GM19395 (cell line): ENCODE data around the gene HOXA3.

ENCODE experiments used
- ATAC-seq: cut with Tn5 transposase; IDR thresholded peaks from one replicate; pipeline ENCODE4 v1.9.1; 2021; ENCODE audit warnings: mild to moderate bottlenecking, moderate library complexity; ENCODE audit not compliant: unreplicated experiment

Gene HOXA3

DNA sequence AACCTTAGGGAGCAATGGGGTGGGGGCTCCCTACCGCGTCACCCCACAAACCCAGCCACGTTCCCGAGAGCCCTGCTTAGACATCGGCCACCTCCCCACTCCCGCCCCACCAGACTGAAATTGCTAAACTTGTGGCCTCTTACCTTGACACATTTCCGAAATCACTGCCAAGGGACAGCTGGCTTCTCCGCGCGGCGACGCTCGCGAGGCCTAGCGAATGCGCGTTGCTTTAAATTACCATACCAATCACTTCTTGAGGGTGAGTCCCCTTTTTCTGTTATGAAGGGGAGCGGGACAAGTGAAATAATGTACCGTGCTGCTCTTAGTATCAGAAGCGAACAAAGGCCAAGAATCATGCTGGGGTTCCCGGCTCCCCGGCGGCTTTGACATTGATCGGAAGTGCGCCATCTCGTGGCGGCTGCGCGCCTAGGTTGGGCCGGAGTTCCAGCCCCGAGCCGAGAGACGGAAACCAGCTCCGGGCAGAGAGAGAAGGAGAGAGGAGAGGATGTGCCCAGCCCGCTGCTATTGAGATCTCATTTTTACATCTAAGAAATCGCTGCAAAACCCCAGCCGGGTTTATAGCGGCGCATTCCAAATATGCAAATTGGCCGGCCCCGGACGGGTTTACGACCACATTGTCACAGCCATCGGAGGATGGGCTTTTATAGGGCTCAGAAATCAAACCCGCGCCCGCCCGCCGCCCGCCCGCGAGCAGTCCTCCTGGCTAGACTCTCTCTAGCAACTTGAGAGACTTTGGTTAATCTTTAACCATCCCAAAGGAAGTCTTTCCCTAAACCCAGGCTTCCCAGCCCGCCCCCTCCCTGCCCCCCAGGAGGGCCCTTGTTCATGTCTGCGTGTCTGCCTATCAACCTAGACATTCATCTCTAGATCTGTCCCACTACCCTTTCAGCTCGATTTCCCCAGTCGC, 27.4 kb upstream of the HOXA3 start:
- ATAC-seq, result no peak

DNA sequence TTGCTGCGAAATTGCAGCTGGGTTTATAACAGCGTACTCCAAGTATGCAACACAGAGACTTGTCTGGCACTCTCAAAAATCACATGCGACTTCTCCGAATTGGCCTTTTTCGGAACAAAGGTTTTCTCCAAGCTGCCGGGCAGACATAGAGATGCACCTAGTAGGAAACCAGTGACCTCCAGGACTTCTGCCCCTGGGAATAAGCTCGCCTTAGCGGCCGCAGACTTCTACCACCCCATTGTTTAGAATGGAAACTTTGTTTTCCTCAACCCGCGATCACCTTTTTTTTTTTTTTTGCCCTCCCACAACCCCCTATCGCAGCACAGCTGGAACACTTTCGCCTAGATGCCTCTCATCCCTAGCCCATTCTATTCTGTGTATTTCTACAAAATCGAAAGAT, 26.6 kb upstream of the HOXA3 start:
- no peak for ATAC-seq

DNA sequence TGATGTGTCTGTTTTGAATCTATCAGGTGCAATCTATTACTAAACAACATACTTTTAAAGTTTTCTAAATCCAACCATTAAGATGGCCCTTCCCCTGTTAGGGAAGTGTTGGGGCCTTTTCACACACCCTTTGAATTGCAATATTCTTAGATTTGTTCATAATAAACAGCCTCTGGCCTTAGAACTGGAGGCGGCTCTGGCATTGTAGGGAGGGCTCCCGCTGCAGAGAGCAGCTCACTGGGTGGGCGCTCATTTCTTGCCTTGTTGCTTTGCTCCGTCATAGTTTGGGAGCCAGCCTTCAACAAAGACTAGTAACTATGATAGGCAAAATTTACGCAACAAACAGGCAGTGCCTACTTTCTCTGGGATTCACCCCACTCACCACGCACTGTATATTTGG, 26.0 kb upstream of the HOXA3 start:
- no peak for ATAC-seq

DNA sequence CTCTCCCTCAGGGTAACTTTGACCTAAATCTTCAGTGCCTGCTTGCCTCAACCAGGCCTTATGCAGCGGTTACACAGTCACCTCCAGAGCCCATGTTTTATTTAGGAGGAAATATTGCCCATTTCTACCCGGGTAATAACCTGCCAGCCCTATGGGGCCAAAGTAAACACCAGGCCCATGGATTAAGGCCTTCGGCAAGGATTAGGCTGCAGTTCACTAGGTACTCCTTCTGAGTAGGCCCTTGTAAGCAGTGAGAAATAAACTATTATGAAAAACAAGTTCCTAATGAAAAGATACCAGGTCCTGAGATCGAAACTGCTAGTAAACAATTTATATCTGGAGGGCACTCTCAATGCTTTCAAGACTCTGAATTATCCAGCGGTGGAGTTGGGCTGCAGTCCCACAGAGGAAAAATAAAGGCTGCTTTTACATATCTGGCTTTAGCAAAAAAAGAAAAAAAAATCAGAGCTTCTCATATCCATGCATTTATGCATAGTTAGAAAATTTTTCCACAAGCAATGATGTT, 25.5 kb upstream of the HOXA3 start:
- no peak for ATAC-seq

DNA sequence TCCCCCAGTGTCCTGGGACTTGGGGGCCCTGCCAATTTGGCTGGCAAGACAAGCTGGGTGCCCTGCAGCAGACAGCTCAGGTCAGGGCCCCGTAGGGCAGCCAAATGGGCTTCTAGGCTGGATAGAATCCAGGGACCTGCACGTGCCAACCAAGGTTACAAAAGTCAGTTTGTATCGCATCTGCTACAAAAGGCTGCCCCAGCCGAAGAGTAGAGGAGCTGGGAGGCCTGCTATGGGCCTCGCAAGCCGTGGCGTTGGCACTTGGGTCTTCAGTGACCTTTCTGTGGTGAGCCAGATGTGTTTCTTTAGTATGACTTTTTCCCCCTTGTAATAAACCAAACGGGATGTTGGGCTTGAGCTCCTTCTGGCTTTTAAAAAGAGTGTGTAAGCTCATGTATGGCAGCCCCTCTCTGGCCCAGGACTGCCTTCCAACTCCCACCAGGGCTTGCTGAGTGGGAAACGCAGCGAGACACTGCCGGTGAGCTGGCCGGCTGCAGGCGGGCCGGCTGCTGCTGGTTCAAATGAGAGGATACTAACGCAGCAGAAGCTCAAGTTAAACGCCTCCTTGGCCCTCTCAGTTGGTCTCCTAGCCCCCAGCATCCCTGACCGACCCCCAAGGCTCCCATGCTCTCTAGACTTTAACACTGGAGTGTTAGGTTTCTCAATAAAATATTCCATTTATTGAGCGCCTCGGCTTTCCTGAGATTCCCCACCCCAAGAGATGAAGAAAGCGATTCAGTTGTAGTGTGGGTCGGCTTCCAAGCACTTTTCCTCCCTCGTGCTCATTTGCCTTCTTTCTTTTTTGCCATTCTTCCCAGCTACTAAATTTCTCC, 24.8 kb upstream of the HOXA3 start:
- ATAC-seq, result no peak

DNA sequence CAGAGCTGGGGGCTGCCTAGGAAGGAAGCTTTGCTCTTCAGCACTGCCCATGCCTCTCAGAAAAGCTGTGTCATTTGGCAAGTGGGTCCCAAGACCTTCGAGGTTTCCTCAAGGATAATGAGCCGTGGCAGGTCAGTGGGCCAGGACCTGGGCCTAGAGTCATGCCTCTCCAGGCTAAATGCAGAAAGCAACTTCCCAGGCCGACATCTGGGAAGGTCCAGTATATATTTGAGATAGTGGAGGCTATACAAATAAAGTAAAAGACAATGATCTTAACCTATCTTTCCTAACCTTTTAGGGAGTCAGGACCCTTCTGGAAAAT, 24.1 kb upstream of the HOXA3 start:
- no peak for ATAC-seq

DNA sequence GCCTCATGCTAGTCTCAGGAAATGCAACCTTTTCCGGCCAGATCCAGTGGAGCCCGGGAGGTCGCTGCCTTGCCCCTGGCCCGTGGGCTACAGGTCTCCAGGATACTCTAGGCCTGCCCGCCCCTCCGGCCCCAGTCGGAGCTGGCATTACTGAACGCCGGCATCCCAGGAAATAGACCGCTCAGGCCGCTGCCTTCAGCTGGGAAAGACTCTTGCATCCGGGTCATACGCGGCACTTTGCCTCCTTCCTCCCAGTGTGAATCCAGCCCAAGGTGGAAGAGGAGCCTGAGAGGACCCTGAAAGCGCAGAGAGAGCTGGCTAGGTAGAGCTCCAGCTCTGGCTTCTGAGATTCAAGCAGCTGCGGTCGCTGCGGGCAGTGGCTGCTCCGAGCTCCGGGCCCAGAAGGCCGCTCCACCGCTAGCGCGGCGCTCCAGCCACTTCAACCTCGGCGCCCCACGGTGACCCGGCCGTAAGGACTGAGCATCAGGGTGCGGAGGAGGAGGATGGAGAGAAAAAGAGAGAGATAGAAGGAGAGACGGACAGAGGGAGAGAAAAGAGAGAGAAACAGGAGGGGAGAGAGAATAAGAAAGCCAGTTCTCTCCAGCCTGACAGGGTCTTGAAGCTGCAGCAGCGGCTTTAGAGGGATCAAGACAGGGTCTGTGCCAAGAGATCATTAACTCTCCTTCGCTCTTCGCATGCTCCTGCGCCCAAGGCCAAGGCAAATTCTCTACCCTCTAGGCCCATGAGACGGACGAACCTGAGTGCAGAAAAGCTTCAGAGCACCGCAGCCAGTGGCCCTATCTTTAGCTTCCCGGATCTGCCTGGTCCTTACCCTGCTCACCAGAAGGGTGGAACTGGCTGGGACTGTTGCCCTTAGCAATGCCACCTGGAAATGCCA, 23.5 kb upstream of the HOXA3 start:
- no peak for ATAC-seq

DNA sequence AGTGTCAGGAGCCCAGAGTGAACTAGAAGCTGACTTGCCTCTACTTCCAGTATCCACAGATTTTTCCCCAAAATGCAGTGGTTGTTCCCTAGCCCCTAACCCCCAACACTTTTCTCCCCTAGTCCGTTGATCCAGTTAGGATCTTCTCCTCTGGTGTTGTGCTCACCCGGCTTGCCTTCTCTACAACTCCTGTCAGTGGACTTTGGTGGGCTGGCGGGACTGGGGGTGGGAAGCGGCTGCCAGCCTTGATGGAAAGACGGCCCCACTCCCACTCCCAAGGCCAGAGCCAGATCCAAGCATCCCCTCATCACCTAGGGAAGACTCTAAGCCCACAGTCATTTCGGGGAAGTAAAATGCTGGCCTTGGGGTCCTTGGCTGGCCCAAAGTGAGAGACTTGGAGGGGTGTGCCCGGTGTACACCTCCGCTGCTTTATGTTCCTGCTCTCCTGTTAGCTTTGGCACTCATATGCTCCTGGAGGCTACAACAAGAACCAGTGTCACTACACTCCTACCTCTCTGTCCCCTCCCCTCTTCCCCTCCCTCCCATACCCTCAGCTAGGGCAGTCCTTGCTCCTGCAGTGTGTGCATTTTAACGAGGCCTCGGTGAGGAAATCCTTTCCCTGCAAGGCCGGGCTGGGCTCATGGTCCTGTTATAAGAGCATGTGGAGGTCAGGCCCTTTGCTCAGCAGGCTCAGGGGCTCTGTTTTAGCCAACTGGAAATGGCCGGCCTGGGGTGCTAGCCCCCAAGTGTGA, 22.7 kb upstream of the HOXA3 start:
- no peak for ATAC-seq

DNA sequence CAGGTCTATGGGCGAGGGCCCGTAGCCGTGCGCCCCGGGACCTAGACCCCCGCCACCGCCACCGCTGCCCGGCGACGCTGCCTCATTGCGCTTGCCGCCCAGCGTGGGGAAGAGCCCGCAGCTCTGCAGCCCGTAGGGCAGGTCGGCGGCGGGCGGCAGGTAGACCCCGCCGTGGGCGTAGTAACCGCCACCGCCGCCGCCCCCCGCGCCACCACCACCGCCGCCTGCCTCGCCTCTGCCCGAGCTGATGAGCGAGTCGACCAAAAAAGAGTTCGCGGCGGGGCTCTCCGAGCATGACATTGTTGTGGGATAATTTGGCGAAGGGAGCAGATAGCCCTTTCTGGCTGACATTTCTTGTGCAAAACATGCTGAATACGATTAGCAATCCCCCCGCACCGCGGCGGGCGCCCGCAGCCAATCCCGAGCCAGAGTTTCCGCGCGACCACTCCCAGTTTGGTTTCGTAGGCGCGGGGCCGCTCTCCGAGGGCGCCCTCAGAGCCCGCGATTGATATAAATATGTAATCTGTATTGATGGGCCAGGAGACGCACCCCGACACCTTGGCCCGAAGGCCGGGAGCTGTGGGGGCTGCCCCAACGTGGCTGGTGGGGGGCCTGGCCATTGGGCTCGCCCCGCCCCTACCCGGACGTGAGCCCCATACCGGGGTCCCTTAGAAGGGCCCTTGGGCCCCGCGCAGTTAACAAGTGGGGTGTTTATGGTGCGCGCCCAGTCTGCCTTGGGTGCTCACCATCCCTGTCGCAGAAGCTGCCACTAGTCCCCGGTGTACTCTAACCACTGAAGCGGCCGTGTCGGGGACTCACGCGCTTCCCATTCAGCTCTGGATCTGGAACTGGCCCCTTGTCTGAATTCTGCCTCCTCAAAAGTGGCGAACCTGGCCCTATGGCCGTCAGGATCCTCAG, 21.8 kb upstream of the HOXA3 start, which contains the start of gene HOXA10:
TSS of gene HOXA10 (minus strand) at position 365 of the 918 bp plus-strand sequence. CDS start at position 351, 14 bp downstream.
- no peak for ATAC-seq

DNA sequence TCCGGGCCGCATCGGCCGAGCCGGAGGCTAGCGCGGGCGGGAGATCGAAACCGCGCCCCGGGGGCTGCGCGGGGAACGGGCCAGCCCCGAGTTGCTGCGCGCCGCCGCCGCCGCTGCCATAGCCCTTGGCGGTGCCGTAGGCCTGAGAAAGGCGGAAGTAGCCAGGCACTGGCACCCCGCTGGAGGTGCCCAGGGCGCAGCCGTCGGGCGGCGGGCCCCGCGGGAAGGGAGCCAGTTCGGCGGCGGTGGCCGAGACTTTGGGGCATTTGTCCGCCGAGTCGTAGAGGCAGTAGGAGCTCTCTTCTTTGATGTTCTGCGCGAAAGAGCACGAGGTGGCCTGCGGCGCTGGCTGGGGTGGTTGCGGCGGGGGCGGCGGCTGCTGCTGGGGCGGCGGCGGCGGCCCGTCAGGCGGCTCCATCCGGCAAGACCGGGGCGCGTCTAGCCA, 21.1 kb upstream of the HOXA3 start:
- ATAC-seq, result no peak

DNA sequence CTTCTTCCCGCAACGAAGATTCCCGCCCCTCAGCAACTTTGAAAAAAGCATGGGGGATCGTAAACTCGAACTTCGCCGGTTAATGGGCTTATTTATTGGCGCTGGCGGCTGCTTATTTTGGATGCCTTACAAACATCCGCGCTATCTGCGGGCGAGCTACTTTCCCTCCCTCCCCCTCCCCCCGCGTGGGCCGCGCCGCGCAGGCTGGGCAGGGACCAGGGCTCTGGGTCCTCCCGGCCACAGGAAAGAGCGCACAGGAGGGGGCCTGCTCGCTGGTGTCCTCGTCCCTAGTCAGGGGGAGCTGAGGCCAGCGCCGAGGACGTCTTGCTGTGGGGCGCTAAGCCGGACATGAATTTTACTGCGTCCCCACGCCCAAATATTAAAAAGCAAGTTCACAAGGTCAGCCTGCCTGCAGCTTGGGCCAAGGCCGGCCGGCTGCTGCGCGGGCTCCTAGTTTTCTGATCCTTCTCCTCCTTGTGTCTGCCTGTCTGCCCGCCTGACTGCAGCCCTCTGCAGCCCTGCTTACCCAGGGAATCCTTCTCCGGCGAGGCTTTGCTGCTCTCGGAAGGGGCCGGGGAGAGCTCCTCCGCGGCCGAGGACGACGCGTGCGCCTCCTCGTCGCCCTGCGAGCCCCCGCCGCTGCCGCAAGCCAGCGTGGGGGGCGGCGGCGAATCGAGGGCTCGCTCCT, 20.6 kb upstream of the HOXA3 start:
- no peak for ATAC-seq

DNA sequence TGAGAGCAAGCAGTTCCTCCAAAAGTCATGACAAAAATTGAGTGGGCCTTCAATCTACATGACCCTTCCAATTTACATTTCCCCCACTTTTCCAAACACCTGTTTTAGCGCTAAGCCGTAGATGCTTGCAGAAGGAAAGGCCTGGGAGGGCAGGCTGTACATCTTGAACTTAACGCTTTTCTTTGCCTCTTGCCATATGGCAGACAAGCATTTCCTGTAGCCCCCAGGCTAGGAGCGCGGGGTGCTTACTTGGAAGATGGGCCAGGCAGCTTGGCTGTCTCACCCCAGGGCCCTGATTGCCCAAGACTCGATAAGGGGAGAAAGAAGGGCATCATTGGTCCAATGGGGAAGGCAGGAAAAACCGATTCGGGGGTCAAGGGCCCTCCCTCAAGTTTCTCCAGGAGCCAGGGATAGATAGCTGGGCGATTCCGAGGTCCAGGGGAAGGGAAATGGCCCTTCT, 20.0 kb upstream of the HOXA3 start:
- no peak for ATAC-seq

DNA sequence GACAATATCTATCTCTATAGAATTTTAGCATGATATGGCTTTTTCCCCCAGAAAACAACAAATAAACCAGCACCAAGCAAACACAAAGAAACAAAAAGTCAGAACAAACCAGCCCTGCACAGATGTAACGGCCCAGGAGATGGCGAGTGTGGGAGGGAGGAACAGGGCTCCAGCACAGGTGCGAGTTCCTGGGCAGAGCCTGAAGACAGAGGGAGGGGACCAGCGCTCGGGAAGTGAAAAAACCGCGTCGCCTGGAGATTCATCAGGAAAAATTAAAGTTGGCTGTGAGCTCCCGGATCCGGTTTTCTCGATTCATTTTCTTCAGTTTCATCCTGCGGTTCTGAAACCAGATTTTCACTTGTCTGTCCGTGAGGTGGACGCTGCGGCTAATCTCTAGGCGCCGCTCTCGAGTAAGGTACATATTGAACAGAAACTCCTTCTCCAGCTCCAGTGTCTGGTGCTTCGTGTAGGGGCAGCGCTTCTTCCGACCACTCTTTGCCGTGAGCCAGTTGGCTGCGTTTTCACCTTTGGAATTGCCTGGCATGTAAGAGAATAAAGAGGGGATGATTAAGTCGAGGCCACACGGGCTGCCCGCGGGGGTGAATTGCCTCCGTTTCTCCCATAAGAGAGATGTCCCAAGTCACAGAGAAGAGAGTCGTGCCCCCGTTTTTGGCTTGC, 19.4 kb upstream of the HOXA3 start:
- ATAC-seq, result no peak

DNA sequence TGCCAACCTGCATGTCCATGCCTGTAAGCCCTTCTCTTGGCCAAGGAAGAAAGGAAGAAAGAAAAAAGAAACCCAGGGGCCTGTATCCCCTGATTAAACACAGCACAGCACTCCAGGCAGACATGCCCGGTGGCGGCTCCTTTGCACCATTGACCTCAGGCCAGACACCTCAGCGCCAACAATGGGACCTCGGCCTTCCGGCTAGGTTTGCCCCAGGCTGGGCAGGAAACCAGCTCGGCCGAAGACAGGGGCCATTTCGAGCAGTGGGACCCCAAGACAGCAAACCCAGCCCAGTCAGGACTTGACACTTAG, 18.9 kb upstream of the HOXA3 start:
- no peak for ATAC-seq

DNA sequence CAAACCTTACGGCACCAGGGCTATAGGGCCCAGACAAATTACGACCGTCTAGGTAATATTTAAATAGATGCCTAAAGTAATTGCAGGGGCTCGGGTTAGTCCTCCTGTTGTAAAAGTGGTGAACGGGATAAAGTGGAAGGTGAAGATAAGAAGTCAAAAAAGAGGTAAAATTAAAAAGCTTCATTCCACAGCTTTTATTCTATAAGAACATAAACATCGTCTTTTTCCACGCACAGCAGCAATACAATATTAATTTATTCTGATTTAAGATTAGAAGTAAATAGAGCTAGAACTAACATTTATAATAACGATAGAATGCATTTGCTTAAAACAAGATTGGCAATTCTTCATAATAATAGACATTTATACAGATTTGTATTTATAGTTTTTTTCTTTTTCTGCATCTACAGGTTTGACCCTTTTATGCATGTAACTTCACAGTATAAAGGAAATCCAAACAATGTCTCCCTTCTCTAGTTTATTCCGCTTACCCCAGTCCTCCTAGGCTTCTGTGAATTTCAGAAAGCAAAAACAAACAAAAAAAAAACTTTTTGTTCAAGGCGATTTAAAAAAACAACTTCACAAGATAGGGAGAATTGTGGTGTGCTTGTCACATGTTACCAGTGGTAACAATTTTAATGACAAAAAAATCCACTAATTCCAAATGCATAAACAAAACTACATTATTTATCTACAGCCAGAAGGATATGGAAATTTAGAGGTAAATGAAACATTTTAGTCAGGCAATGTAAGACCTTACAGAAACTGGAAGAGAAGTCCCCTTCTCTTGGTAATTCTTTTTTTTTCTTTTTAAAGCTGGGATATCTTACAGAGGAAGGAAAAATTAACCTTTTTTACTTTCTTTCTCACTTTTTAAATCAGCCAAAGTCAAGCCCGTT, 18.3 kb upstream of the HOXA3 start:
- ATAC-seq, result no peak

DNA sequence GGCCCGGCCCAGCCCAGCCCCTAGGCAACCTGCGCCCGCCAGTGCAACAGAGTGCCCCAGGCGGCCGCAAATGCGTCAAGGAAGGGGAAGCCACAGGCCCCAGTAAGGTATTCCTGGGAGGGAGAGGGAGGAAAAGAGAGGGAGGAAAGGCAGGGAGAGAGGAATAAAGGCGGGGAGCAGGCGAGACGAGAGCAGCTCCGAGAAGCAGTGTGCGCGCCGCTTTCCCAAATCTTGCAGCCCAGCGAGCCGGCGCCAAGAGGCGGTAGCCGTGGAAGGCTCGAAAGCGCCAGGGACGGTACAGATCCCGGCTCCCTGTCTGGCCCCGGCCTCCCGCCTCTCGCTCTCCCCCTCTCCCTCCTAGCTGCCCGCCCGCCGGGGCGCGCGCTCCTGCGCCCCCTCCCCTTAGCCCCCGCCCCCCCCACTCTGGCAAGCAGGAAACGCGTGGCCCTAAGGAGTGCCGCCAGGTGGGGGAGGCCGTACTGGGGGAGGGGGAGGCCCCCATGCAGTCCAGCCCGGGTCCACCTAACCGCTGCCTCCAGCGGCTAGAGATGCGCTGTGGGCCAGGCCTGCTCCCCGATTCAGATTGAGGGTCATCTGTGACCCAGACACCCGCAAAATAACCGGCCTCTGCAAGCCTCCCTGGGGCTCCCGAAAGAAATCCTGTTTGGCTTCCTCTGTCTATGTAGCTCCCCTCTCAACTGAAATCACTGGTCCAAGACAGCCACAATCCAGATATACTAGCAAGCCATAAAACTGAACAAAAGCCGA, 17.5 kb upstream of the HOXA3 start:
- ATAC-seq, result no peak
